NB4 (cell line): ENCODE results near the gene LINC01488.

Experiments
- DNase-seq: peaks from one replicate; pipeline ENCODE4 v3.0.0; 2010; ENCODE audit warnings: low read depth
- H3K4me3 ChIP-seq: one replicate; pipeline ENCODE4 v1.5.1; 2011; ENCODE audit warnings: mild to moderate bottlenecking, low read depth, low read length, moderate library complexity
- CTCF ChIP-seq: IDR thresholded peaks from one replicate; pipeline ENCODE4 v1.5.1; 2012; ENCODE audit warnings: low read depth, low read length
- MAX ChIP-seq: IDR thresholded peaks from 2 replicates; pipeline ENCODE4 v1.6.1; 2011; ENCODE audit warnings: low read depth, low read length
- MYC ChIP-seq: IDR thresholded peaks from 2 replicates; pipeline ENCODE4 v1.6.1; 2011; ENCODE audit warnings: low read depth, low read length
- POLR2A ChIP-seq: IDR thresholded peaks from 2 replicates; pipeline ENCODE4 v1.6.1; 2011; ENCODE audit warnings: mild to moderate bottlenecking; ENCODE audit not compliant: insufficient read length; ENCODE audit errors: extremely low read depth

Gene LINC01488

DNA sequence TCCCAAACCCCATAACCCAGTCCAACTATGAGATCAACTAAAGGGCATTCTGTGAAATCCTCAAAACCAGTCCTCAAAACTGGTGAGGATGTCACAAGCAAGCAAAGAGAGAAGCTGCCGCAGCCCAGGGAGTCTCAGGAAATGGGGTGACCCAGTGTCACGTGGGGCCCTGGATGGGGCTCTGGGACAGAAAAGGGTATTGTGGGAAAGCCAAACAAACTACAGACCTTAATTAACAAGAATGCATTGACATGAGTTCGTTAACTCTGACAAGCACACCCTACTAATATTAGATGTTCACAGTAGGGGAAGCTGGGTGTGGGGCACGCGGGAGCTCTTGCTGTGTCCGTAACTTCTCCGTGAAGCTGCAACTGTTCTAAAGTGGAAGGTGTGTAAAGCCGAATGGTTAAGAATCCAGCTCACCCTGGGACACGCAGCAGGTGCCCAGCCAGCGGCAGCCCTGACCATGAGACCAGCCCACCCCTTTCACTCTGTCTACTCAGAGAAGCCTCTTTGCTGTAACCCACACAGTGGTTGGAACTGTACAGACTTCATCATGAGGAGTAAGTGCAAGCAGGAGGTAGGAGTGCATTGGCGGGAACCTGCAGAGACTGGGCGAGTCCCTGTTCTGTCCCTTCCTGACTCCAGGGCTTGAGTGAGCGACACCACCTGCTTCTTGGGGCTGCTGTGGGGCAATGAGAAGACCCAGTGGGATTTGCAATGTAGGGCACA is 17.9 kb downstream of the LINC01488 start:
- peak; percentile 39 for DNase-seq
- no peak overlapping the region for H3K4me3 ChIP-seq
- no peak for TF ChIP-seq CTCF
- no peak for TF ChIP-seq MYC
- TF ChIP-seq POLR2A: no peak
- peak; percentile 21; the same call in 1 of the 2 replicates for TF ChIP-seq MAX

DNA sequence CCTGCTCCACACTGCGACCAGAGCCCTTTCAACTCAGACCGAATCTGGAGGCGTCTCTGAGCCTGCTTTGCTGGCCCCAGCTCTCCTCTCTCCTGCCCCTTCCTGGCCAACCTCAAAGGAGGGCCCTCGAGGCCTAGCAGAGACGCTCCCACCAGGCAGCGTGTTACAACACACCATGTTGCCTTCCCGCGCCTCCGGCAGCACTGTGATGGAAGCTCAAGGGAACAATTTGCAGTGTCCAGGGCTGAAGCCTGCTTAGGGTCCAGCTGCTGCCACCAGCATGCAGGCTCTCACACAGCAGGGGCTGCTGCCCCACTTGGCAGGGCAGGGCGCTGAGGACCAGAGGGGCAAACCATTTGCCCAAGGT is 18.4 kb downstream of the LINC01488 start:
- TF ChIP-seq CTCF (no peak), MYC (no peak), POLR2A (no peak), MAX (0 out of 2 replicates have a peak, but pooled peaks have one; percentile 21)
- H3K4me3 ChIP-seq: no peak overlapping the region
- DNase-seq: peak; percentile 50

DNA sequence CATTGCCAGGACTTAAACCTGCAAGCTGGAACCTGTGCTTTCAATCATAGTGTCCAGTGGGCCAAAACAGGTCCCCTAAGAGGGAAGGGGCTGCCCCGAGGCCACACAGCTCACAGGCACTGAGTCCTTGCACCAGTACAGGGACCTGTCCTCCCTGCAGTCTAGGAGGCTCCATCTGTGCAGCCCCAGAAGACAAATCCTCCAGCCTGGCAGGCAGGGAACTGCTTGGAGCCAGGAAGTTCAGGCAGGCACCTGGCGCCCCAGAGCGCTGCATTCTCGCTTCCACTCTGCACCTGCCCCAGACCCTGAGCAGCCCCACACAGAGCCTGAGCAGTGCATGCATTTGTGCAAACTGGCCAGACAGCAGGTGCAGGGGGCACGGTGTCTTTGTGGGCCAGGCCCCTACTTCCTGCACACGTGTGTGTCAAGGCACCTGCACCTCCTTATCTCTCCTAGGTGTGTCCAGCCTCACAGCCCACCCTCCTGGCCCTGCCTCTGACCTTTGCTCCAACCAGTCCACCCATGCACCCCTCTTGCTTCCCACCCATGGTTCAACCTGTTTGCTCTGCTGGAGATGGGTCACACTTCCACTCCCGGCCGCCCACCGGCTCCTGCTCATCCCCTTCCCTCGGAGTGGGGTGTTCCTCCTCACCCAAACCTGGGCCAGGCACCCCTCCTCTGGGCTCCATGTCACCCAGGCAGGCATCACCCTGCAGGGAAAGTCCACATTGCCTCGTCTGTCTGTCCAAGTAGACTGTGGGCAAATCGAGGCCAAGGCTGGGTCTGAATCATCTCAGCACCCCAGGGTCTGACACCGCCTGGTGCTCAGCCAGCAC is 19.0 kb downstream of the LINC01488 start:
- no peak for DNase-seq
- TF ChIP-seq CTCF: no peak
- no peak for TF ChIP-seq POLR2A
- no peak for TF ChIP-seq MAX
- no peak for TF ChIP-seq MYC

GRCh38 chr11:69501121-69501489 is 19.6 kb downstream of the LINC01488 start:
- no peak overlapping the region for H3K4me3 ChIP-seq
- TF ChIP-seq CTCF (no peak), MYC (no peak), POLR2A (no peak), MAX (no peak)
- DNase-seq: no peak

More for the DNA sequence above, 19.0 kb downstream of the LINC01488 start:
- H3K4me3 ChIP-seq: no peak overlapping the region

DNA sequence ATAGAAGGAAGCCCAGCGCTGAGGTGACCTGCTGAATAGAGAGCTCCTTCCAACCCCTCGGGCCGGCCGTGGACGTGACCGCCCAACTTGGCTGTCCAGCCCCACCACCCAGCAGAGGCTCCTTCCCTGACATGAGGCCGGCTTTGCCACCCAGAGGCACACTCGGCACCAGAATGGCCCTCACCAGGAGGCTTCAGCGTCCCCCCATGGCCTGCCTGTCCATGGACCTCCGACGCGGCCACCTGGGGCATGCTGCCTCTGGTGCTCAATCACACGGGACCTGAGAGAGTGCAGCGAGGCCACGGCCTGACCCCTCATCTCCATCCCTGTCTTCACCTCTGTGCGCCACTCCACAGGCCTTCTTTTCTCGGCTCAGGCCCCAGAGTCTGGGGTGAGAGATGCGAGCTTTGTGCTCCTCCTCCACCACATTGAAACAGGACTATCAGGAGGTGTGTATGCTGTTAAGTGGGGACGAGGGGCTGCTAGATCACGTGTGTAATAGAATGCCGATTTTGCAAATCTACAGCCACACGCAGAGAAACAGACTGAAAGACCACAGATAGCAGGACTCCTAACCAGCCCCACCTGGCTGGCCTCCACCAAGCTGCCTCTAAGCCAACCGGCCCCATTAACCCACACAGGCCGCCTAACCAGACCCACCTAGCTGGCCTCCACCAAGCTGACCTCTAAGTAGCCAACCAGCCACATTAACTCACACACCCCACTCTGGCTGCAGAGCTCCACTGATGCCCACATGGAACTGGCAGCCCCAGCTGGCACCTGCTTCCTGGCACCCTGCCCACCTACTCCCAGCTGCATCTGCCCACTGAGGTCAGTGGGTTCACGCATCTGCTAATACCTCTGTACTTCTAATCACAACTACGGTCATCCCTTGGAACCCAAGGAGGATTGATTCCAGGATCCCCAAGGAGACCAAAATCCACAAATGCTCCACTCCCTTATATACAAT is 20.7 kb downstream of the LINC01488 start:
- TF ChIP-seq POLR2A: no peak
- TF ChIP-seq MAX: no peak
- no peak for TF ChIP-seq CTCF
- no peak for TF ChIP-seq MYC
- no peak overlapping the region for H3K4me3 ChIP-seq
- DNase-seq: no peak
